Karpas-422 (cell line): ENCODE results near the gene IL15RA. TPM values are rescaled to one million over a fixed set of nuclear protein-coding genes. Genes with fewer than 3 reads are reported as not detected.

Experiments used
- DNase-seq: peaks from one replicate; pipeline ENCODE4 v3.0.0-alpha.2; 2015
- H2AFZ ChIP-seq: fragments of 200-600 bp; sonication (generic); 2 replicates; pipeline ENCODE4 v1.6.1; 2014; ENCODE audit warnings: antibody characterized with exemption, low read length, mixed read lengths
- H3K27ac ChIP-seq: fragments of 200-600 bp; sonication (generic); 2 replicates; pipeline ENCODE4 v1.5.1; 2014; ENCODE audit warnings: mild to moderate bottlenecking, low read length, moderate library complexity
- H3K27me3 ChIP-seq: fragments of 200-600 bp; sonication (generic); 2 replicates; pipeline ENCODE4 v1.6.1; 2014; ENCODE audit warnings: low read length, mixed read lengths
- H3K36me3 ChIP-seq: fragments of 200-600 bp; sonication (generic); 2 replicates; pipeline ENCODE4 v1.6.1; 2014; ENCODE audit warnings: low read length, mixed read lengths; ENCODE audit not compliant: insufficient read depth
- H3K4me1 ChIP-seq: fragments of 200-600 bp; sonication (generic); 2 replicates; pipeline ENCODE4 v1.6.1; 2014; ENCODE audit warnings: mild to moderate bottlenecking, low read length, mixed read lengths
- H3K4me2 ChIP-seq: fragments of 200-600 bp; sonication (generic); 2 replicates; pipeline ENCODE4 v1.6.1; 2014; ENCODE audit warnings: low read length, low read depth, mild to moderate bottlenecking; ENCODE audit not compliant: poor library complexity, severe bottlenecking
- H3K4me3 ChIP-seq: fragments of 200-600 bp; sonication (generic); 2 replicates; pipeline ENCODE4 v1.5.1; 2014; ENCODE audit warnings: mild to moderate bottlenecking, antibody characterized with exemption, low read length, mixed read lengths
- H3K79me2 ChIP-seq: fragments of 200-600 bp; sonication (generic); 2 replicates; pipeline ENCODE4 v1.6.1; 2014; ENCODE audit warnings: mild to moderate bottlenecking, low read length, mixed read lengths
- H3K9ac ChIP-seq: fragments of 200-600 bp; sonication (generic); 2 replicates; pipeline ENCODE4 v1.6.0; 2014; ENCODE audit warnings: low read length
- H3K9me2 ChIP-seq: fragments of 200-600 bp; sonication (generic), shearing (Covaris generic); replicated peaks from 2 replicates; pipeline ENCODE4 v1.6.0; 2014; ENCODE audit warnings: mild to moderate bottlenecking, low read length, moderate library complexity; ENCODE audit not compliant: insufficient read depth
- H3K9me3 ChIP-seq: fragments of 300-700, 200-600 bp; sonication (generic); 2 replicates; pipeline ENCODE4 v1.6.1; 2014; ENCODE audit warnings: low read length, mixed read lengths
- H4K20me1 ChIP-seq: fragments of 200-600 bp; sonication (generic); 2 replicates; pipeline ENCODE4 v1.6.1; 2014; ENCODE audit warnings: mild to moderate bottlenecking, antibody characterized with exemption, low read length, low read depth; ENCODE audit not compliant: insufficient read depth
- total RNA-seq: library from RNA; depleted of rRNA; stranded (reverse); fragments of >200 nt; shearing (Covaris generic); gene quantifications from 2 replicates; pipeline ENCODE4 v1.2.3, GENCODE V29; 2014; ENCODE audit warnings: low replicate concordance

Gene IL15RA
- total RNA-seq, 1 experiment from 2014 or later = not detected

GRCh38 chr10:5971315-5971832 lies 6.0 kb downstream of the IL15RA start:
- H4K20me1 ChIP-seq = no peaks in the 10 kb centered on the region
- no peak for DNase-seq
- no peak overlapping the region for H3K9ac ChIP-seq
- no peak overlapping the region for H3K4me2 ChIP-seq
- no peaks in the 10 kb centered on the region for H3K36me3 ChIP-seq
- peaks cover 2% of the 10 kb centered on the region for H3K4me1 ChIP-seq
- no peak overlapping the region for H3K27ac ChIP-seq
- no peaks in the 10 kb centered on the region for H3K79me2 ChIP-seq
- H3K27me3 ChIP-seq = no peaks in the 10 kb centered on the region
- H2AFZ ChIP-seq = no peak overlapping the region
- H3K9me3 ChIP-seq = no peaks in the 10 kb centered on the region
- no peak overlapping the region for H3K4me3 ChIP-seq
- no peaks in the 10 kb centered on the region for H3K9me2 ChIP-seq

- Histone ChIP-seq H2AFZ (no peak overlapping the region), H3K4me1 (no peaks in the 10 kb centered on the region), H3K4me2 (no peak overlapping the region), H3K4me3 (no peak overlapping the region), H3K27ac (no peak overlapping the region), H3K36me3 (no peaks in the 10 kb centered on the region), H3K79me2 (no peaks in the 10 kb centered on the region), H3K27me3 (no peaks in the 10 kb centered on the region), H3K9ac (no peak overlapping the region), H3K9me3 (no peaks in the 10 kb centered on the region), H3K9me2 (no peaks in the 10 kb centered on the region), H4K20me1 (no peaks in the 10 kb centered on the region)
- DNase-seq = no peak
Measured at GRCh38 chr10:5970527-5970926, 6.8 kb downstream of the IL15RA start.

DNA sequence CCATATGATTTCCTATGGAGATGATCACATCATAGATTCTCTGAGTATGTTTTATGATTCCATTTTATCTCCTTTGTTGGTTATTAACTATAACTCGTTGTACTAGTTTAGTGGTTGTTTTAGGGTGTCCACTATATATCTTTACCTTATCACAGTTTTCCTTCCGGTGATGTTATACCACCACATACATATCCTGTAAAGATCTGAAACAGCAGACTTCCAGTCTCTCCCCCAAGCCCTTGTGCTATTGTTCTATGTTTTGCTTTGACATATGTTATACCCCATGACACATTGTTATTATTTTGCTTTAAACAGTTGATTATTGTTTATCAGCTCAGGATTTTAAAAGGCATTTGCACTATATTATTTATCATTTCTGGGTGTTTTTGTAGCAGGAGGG lies 7.3 kb downstream of the IL15RA start:
- Histone ChIP-seq H3K36me3 (no peaks in the 10 kb centered on the region), H3K79me2 (no peaks in the 10 kb centered on the region), H3K9me2 (no peaks in the 10 kb centered on the region), H4K20me1 (no peaks in the 10 kb centered on the region), H3K4me3 (no peak overlapping the region), H3K4me2 (no peak overlapping the region), H3K9ac (no peak overlapping the region), H3K27ac (no peak overlapping the region), H2AFZ (no peak overlapping the region), H3K9me3 (no peaks in the 10 kb centered on the region), H3K27me3 (no peaks in the 10 kb centered on the region), H3K4me1 (no peaks in the 10 kb centered on the region)
- DNase-seq = no peak

DNA sequence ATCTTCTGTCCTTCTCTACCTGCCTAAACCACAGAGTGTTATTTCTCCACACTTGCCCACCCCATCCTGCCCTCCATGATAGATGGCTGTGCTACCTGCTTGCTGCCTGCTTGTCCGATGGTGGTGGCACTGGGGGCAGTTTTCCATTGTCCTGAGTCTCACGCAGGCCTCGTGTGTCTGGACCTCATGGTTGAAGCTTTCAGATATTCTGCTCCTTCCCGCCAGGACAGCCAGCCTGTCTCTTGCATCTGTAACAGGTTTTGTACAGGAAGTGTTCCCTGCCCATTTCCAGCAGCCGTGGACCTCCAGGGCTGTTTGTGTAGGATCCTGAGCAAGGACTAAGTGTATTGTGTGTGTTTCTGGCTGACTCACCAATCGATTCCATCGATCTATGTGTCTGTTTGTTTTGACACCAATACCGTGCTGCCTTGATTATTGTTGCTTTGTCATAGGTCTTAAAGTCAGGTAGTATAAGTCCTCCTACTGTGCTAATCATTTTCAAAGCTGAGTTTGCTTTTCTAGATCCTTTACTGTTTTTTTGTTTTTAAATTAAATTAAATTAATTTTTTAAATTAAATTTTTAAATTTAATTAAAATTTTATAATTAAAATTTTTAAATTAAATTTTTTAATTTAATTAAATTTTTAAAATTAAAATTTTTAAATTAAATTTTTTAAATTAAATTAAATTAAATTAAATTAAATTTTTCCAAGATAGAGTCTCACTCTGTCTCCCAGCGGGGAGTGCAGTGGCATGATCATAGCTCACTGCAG lies 8.5 kb downstream of the IL15RA start:
- Histone ChIP-seq H3K27me3 (no peaks in the 10 kb centered on the region), H3K4me2 (no peak overlapping the region), H3K79me2 (no peaks in the 10 kb centered on the region), H3K9me2 (no peaks in the 10 kb centered on the region), H3K36me3 (no peaks in the 10 kb centered on the region), H4K20me1 (no peaks in the 10 kb centered on the region), H3K9me3 (no peaks in the 10 kb centered on the region), H2AFZ (no peak overlapping the region), H3K4me3 (no peak overlapping the region), H3K27ac (no peak overlapping the region), H3K9ac (no peak overlapping the region), H3K4me1 (no peaks in the 10 kb centered on the region)
- no peak for DNase-seq

- no peak overlapping the region for H3K4me2 ChIP-seq
- H3K27ac ChIP-seq = no peak overlapping the region
- no peak overlapping the region for H2AFZ ChIP-seq
- H3K79me2 ChIP-seq = no peaks in the 10 kb centered on the region
- DNase-seq = no peak
- H3K27me3 ChIP-seq = no peaks in the 10 kb centered on the region
- no peaks in the 10 kb centered on the region for H4K20me1 ChIP-seq
- no peaks in the 10 kb centered on the region for H3K36me3 ChIP-seq
- H3K9me3 ChIP-seq = no peaks in the 10 kb centered on the region
- no peak overlapping the region for H3K4me3 ChIP-seq
- no peaks in the 10 kb centered on the region for H3K4me1 ChIP-seq
- H3K9me2 ChIP-seq = no peaks in the 10 kb centered on the region
- no peak overlapping the region for H3K9ac ChIP-seq
Measured at GRCh38 chr10:5968037-5968680, 9.2 kb downstream of the IL15RA start.

DNA sequence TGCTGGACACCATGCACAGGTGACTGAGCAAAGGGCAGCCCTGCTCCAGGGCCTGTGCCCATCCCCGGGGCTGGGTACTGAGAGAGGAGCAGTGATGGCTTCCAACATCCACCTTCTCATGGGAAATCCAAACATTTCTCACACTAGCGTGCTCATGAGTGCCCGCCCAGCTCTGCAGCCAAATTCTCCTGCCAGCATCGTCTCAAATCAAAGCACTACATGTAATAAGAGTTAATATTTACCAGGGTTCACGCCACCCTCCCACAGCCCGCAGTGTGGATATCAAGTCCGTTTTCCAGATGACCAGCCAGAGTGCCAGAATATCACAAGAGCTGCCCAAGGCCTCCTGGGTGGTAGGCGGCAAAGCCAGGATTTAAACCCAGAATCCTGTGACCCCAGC lies 12.1 kb downstream of the IL15RA start:
- no peak overlapping the region for H3K9ac ChIP-seq
- H3K79me2 ChIP-seq = no peaks in the 10 kb centered on the region
- no peaks in the 10 kb centered on the region for H3K4me1 ChIP-seq
- no peaks in the 10 kb centered on the region for H4K20me1 ChIP-seq
- H3K9me3 ChIP-seq = no peaks in the 10 kb centered on the region
- H3K27me3 ChIP-seq = no peaks in the 10 kb centered on the region
- H3K4me2 ChIP-seq = no peak overlapping the region
- no peak overlapping the region for H3K4me3 ChIP-seq
- no peaks in the 10 kb centered on the region for H3K36me3 ChIP-seq
- no peak for DNase-seq
- H3K27ac ChIP-seq = no peak overlapping the region
- H2AFZ ChIP-seq = no peak overlapping the region
- no peaks in the 10 kb centered on the region for H3K9me2 ChIP-seq

- Histone ChIP-seq H4K20me1 (no peaks in the 10 kb centered on the region), H3K79me2 (no peaks in the 10 kb centered on the region), H2AFZ (no peak overlapping the region), H3K4me2 (no peak overlapping the region), H3K9me3 (no peaks in the 10 kb centered on the region), H3K9ac (no peak overlapping the region), H3K27me3 (no peaks in the 10 kb centered on the region), H3K9me2 (no peaks in the 10 kb centered on the region), H3K4me1 (no peaks in the 10 kb centered on the region), H3K36me3 (no peaks in the 10 kb centered on the region), H3K4me3 (no peak overlapping the region), H3K27ac (no peak overlapping the region)
- no peak for DNase-seq
Measured at GRCh38 chr10:5964736-5965135, 12.6 kb downstream of the IL15RA start.

DNA sequence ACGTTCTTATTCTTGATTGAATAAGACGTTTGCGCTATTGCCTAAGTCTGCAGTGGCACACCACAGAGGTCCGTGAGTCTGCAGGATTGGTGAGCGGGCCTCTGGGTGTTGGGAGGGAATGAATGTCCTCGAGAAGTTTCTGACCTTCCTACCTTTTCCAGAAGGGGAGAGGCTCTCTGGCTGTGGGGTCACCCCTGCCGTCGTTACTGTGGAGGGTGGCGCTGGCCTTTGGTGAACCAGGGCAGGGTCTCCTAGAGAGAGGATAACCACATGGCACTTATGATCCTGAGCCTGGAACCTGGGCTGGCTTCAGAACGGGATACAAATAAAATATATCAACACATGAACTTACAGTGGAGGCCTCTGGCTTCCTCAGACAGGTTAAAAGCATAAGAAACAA lies 13.8 kb downstream of the IL15RA start:
- Histone ChIP-seq H3K27me3 (no peaks in the 10 kb centered on the region), H4K20me1 (no peaks in the 10 kb centered on the region), H3K4me3 (no peak overlapping the region), H3K9me3 (no peaks in the 10 kb centered on the region), H3K9ac (no peak overlapping the region), H3K4me2 (no peak overlapping the region), H3K9me2 (no peaks in the 10 kb centered on the region), H3K4me1 (no peaks in the 10 kb centered on the region), H2AFZ (no peak overlapping the region), H3K36me3 (no peaks in the 10 kb centered on the region), H3K79me2 (no peaks in the 10 kb centered on the region), H3K27ac (no peak overlapping the region)
- DNase-seq = no peak
